ENCODE data around the gene CBY2. TPM values are rescaled to one million over a fixed set of nuclear protein-coding genes. Genes with fewer than 3 reads are reported as not detected.
"Not testable (repeated sequence)": the region's sequence is repeated elsewhere in the genome, so short reads cannot be mapped to it uniquely, and the experiment has no call there.

CBY2 gene
- total RNA-seq = not detected
- polyA plus RNA-seq (ENCODE audit: insufficient read depth in 1 of 8, insufficient read length in 8 of 8, low replicate concordance in 1 of 8) = not detected
- long read RNA-seq, donor 1 = 0 reads
- long read RNA-seq, donor 2 = 0 reads
- long read RNA-seq, donor 3 = 0 reads
- long read RNA-seq, donor 4 = 0 reads
- long read RNA-seq, donor 5 = 0 reads
- long read RNA-seq, donor 6 = 0 reads
- long read RNA-seq, donor 7 = 0 reads
- long read RNA-seq, donor 8 = 0 reads
- long read RNA-seq, donor 9 = 0 reads
- long read RNA-seq, donor 10 = 0 reads
- long read RNA-seq, donor 11 = 0 reads

GRCh38 chr13:45702088-45702487, at the start of gene CBY2:
TSS of gene CBY2 (plus strand) at chr13:45702320. CDS start at chr13:45702391, 71 bp downstream.
- Histone ChIP-seq H3K36me3 (ENCODE audit: control insufficient read depth, insufficient read depth, low read length) (no peaks in the 10 kb centered on the region), H3K4me1 (ENCODE audit: control insufficient read depth, insufficient read depth, low read length) (no peaks in the 10 kb centered on the region), H3K27me3 (ENCODE audit: control insufficient read depth, insufficient read depth, low read length) (no peaks in the 10 kb centered on the region), H3K4me3 (ENCODE audit: low read length) (no peak within 1 kb of the TSS), H3K9me3 (replicated peaks; ENCODE audit: control insufficient read depth, low read depth, low read length) (no peaks in the 10 kb centered on the region), H3K27ac (ENCODE audit: low read length) (no peak within 1 kb of the TSS)
- WGBS (ENCODE audit: insufficient coverage) = no CpG with 5 or more reads among the region's 1 CpG
- no peak for DNase-seq

- Histone ChIP-seq H3K36me3 (ENCODE audit: control insufficient read depth, insufficient read depth, low read length) (no peaks in the 10 kb centered on the region), H3K27ac (ENCODE audit: low read length) (no peak overlapping the region), H3K27me3 (ENCODE audit: control insufficient read depth, insufficient read depth, low read length) (no peaks in the 10 kb centered on the region), H3K4me1 (ENCODE audit: control insufficient read depth, insufficient read depth, low read length) (no peaks in the 10 kb centered on the region), H3K9me3 (replicated peaks; ENCODE audit: control insufficient read depth, low read depth, low read length) (peaks cover 2% of the 10 kb centered on the region), H3K4me3 (ENCODE audit: low read length) (no peak overlapping the region)
- no peak for DNase-seq
- 76% methylated on average over 2 of the region's 5 CpGs for WGBS (ENCODE audit: insufficient coverage)
Measured at GRCh38 chr13:45654633-45655349, 47.3 kb upstream of the CBY2 start.

- H3K4me1 ChIP-seq (ENCODE audit: control insufficient read depth, insufficient read depth, low read length) = no peaks in the 10 kb centered on the region
Measured at GRCh38 chr13:45658586-45659235, 43.4 kb upstream of the CBY2 start.

GRCh38 chr13:45659536-45659935, 42.6 kb upstream of the CBY2 start:
- no peaks in the 10 kb centered on the region for H3K27me3 ChIP-seq (ENCODE audit: control insufficient read depth, insufficient read depth, low read length)
- H3K4me1 ChIP-seq (ENCODE audit: control insufficient read depth, insufficient read depth, low read length) = no peaks in the 10 kb centered on the region
- no peak for DNase-seq
- peaks cover 2% of the 10 kb centered on the region for H3K9me3 ChIP-seq (replicated peaks; ENCODE audit: control insufficient read depth, low read depth, low read length)
- no peak overlapping the region for H3K4me3 ChIP-seq (ENCODE audit: low read length)
- H3K27ac ChIP-seq (ENCODE audit: low read length) = no peak overlapping the region
- H3K36me3 ChIP-seq (ENCODE audit: control insufficient read depth, insufficient read depth, low read length) = no peaks in the 10 kb centered on the region
- 100% methylated on average over 1 of the region's 3 CpGs for WGBS (ENCODE audit: insufficient coverage)

More at GRCh38 chr13:45658586-45659235, 43.4 kb upstream of the CBY2 start:
- peaks cover 2% of the 10 kb centered on the region for H3K9me3 ChIP-seq (replicated peaks; ENCODE audit: control insufficient read depth, low read depth, low read length)
- no peak overlapping the region for H3K4me3 ChIP-seq (ENCODE audit: low read length)
- no peak for DNase-seq
- WGBS (ENCODE audit: insufficient coverage) = 86% methylated on average over 2 of the region's 5 CpGs
- no peaks in the 10 kb centered on the region for H3K27me3 ChIP-seq (ENCODE audit: control insufficient read depth, insufficient read depth, low read length)
- H3K27ac ChIP-seq (ENCODE audit: low read length) = no peak overlapping the region
- H3K36me3 ChIP-seq (ENCODE audit: control insufficient read depth, insufficient read depth, low read length) = no peaks in the 10 kb centered on the region

GRCh38 chr13:45660458-45660857, 41.7 kb upstream of the CBY2 start:
- no CpG with 5 or more reads among the region's 1 CpG for WGBS (ENCODE audit: insufficient coverage)
- H3K27ac ChIP-seq (ENCODE audit: low read length); H3K27me3 ChIP-seq (ENCODE audit: control insufficient read depth, insufficient read depth, low read length); H3K36me3 ChIP-seq (ENCODE audit: control insufficient read depth, insufficient read depth, low read length); H3K9me3 ChIP-seq (replicated peaks; ENCODE audit: control insufficient read depth, low read depth, low read length); H3K4me3 ChIP-seq (ENCODE audit: low read length); DNase-seq; H3K4me1 ChIP-seq (ENCODE audit: control insufficient read depth, insufficient read depth, low read length): not testable (repeated sequence)

- H3K27ac ChIP-seq (ENCODE audit: low read length) = no peak overlapping the region
- H3K27me3 ChIP-seq (ENCODE audit: control insufficient read depth, insufficient read depth, low read length) = no peaks in the 10 kb centered on the region
- H3K9me3 ChIP-seq (replicated peaks; ENCODE audit: control insufficient read depth, low read depth, low read length) = peaks cover 2% of the 10 kb centered on the region
- no peak overlapping the region for H3K4me3 ChIP-seq (ENCODE audit: low read length)
- 50% methylated on average over 1 of the region's 1 CpG for WGBS (ENCODE audit: insufficient coverage)
- no peak for DNase-seq
- no peaks in the 10 kb centered on the region for H3K36me3 ChIP-seq (ENCODE audit: control insufficient read depth, insufficient read depth, low read length)
- no peaks in the 10 kb centered on the region for H3K4me1 ChIP-seq (ENCODE audit: control insufficient read depth, insufficient read depth, low read length)
Measured at GRCh38 chr13:45662162-45662561, 40.0 kb upstream of the CBY2 start.

- not testable (repeated sequence) for DNase-seq; H3K4me1 ChIP-seq (ENCODE audit: control insufficient read depth, insufficient read depth, low read length); H3K9me3 ChIP-seq (replicated peaks; ENCODE audit: control insufficient read depth, low read depth, low read length); H3K27ac ChIP-seq (ENCODE audit: low read length); H3K36me3 ChIP-seq (ENCODE audit: control insufficient read depth, insufficient read depth, low read length); H3K27me3 ChIP-seq (ENCODE audit: control insufficient read depth, insufficient read depth, low read length); H3K4me3 ChIP-seq (ENCODE audit: low read length)
- no CpG with 5 or more reads among the region's 1 CpG for whole genome bisulfite sequencing (ENCODE audit: insufficient coverage)
Measured at GRCh38 chr13:45662903-45663302, 39.2 kb upstream of the CBY2 start.

GRCh38 chr13:45669626-45670025, 32.5 kb upstream of the CBY2 start:
- not testable (repeated sequence) for H3K27me3 ChIP-seq (ENCODE audit: control insufficient read depth, insufficient read depth, low read length); H3K27ac ChIP-seq (ENCODE audit: low read length); DNase-seq; H3K4me3 ChIP-seq (ENCODE audit: low read length); H3K36me3 ChIP-seq (ENCODE audit: control insufficient read depth, insufficient read depth, low read length); H3K4me1 ChIP-seq (ENCODE audit: control insufficient read depth, insufficient read depth, low read length); H3K9me3 ChIP-seq (replicated peaks; ENCODE audit: control insufficient read depth, low read depth, low read length)
- WGBS (ENCODE audit: insufficient coverage) = 83% methylated on average over 4 of the region's 14 CpGs

- Histone ChIP-seq H3K27ac (ENCODE audit: low read length) (no peak overlapping the region), H3K4me3 (ENCODE audit: low read length) (no peak overlapping the region), H3K36me3 (ENCODE audit: control insufficient read depth, insufficient read depth, low read length) (no peaks in the 10 kb centered on the region), H3K27me3 (ENCODE audit: control insufficient read depth, insufficient read depth, low read length) (no peaks in the 10 kb centered on the region), H3K9me3 (replicated peaks; ENCODE audit: control insufficient read depth, low read depth, low read length) (no peaks in the 10 kb centered on the region), H3K4me1 (ENCODE audit: control insufficient read depth, insufficient read depth, low read length) (no peaks in the 10 kb centered on the region)
- whole genome bisulfite sequencing (ENCODE audit: insufficient coverage) = 84% methylated on average over 5 of the region's 5 CpGs
- DNase-seq = no peak
Measured at GRCh38 chr13:45670189-45670885, 31.8 kb upstream of the CBY2 start.

GRCh38 chr13:45674908-45675307, 27.2 kb upstream of the CBY2 start:
- Histone ChIP-seq H3K4me3 (ENCODE audit: low read length) (no peak overlapping the region), H3K36me3 (ENCODE audit: control insufficient read depth, insufficient read depth, low read length) (no peaks in the 10 kb centered on the region), H3K4me1 (ENCODE audit: control insufficient read depth, insufficient read depth, low read length) (no peaks in the 10 kb centered on the region), H3K9me3 (replicated peaks; ENCODE audit: control insufficient read depth, low read depth, low read length) (no peaks in the 10 kb centered on the region), H3K27me3 (ENCODE audit: control insufficient read depth, insufficient read depth, low read length) (no peaks in the 10 kb centered on the region), H3K27ac (ENCODE audit: low read length) (no peak overlapping the region)
- 0% methylated on average over 1 of the region's 1 CpG for WGBS (ENCODE audit: insufficient coverage)
- DNase-seq = no peak
